GM19328 (cell line): Measurements from ENCODE around the gene ING4.

Source experiments
- ATAC-seq: cut with Tn5 transposase; IDR thresholded peaks from one replicate; pipeline ENCODE4 v1.9.1; 2021; ENCODE audit warnings: mild to moderate bottlenecking, moderate library complexity; ENCODE audit not compliant: unreplicated experiment

The ING4 gene

DNA sequence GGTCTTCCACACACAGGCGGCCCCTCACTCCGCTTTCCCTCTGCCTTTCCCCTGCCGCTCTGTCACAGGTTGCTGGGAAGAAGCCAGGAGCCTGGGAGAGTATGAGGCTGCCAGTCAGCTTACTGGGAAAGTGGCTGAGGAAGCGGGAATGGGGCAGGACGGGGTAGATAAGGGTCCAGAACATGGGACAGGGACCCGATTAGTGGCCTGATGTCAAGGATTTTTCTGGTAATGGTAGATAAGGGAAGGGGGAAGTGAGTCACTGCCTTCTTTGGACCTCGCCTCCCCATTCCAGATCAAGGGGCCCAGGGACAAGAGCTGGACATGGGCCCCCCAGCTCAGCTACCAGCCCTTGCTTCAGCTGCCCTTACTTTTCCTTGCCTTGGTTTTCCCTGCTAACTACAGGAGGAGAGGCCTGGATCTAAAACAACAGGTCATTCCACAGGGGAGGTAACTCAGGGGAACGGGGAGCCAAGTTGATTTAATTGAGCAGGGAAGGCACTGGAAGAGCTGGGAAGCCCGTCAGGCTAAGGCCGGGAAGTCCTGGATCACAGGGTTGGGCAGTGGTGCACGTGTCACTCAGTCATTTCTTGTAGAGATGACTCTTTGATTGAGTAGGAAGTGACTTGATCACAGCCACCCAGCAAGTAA, 23.6 kb downstream of the ING4 start:
- no peak for ATAC-seq

- no peak for ATAC-seq
Observed at GRCh38 chr12:6638305-6638704, 24.6 kb downstream of the ING4 start.

GRCh38 chr12:6635856-6636531, 26.9 kb downstream of the ING4 start, which contains the start of gene LPAR5:
TSS of gene LPAR5 (minus strand) at chr12:6635959. CDS start at chr12:6621248, 14,711 bp downstream.
- no peak for ATAC-seq

DNA sequence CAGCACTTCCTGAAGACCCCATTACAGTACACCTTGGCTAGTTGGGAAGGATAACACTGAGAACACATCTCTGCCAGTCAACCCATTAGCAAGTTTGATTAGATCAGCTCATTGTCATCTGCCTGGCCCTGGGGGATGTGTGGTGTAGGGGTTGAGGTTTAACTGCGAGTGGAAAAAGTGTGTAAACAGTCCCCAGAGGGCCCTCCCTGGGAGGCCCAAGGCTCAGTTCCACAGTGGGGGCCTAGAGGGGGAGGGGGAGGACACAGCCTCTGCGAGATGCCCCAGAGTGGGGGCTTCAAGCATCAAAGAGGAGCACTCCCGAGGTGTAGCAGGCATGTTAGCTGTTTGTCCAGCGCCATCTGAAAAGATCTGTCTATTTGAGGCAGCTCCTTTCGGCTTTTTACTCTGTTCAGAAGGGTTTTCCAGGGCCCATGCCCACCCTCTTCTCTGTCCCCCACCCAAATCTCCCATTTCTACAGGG, 27.5 kb downstream of the ING4 start:
- ATAC-seq = no peak

DNA sequence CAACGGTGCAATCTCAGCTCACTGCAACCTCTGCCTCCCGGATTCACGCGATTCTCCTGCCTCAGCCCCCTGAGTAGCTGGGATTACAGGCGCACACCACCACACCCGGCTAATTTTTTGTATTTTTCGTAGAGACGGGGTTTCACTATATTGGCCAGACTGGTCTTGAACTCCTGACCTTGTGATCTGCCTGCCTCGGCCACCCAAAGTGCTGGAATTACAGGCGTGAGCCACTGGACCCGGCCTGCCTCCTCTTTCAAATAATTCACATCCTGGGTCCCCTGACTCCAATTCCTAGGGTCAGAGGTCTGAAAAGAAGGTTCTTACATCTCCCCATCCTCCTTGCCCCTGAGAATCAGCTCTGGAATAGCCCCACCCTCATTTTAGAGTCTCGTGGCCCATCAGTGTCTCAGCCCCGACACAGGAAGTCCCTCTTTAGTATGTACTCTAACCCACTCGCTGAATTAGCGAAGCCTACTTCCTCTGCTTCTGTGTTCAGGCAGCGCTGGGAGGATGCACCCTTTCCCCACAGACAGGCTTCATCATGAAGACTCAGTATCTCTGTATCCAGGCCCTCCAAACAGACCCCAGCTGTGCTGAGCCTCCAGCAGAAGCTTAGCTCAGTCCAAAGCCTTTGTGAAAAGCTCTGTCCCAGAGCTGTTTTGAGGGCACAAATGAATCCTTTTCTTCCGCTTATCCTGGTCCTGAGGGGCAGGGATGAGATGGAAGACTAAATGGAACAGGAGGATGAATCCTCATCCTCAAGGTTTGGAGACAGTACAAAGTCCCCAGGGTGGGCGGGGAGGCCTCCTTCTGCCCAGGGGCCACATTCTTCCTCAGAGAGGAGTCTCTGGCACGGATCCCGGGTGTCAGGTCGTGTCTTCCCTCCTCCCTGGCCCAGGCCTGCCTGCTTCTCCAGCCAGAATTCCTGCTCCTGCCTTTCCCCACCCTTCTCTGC, 30.6 kb downstream of the ING4 start:
- ATAC-seq = peak; percentile 61

DNA sequence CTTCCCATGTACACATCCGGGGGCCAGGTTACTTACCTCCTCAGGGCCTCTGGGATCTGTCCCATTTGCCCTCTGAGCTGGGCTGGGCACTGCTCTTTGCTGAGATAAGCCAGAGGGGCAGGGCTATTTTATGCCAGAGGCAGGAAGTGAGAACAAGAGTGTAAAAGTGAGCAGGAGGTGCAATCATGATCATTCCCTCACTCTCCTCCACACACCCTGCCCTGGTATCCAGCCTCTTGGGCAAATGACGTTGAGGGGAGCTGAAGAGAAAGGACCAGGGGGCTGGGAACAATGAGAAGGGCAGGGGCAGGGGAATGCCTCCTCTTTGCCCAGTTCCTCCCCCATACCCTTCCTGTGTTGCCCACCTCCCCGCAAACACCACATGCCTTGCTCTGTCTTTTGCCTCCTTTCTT, 31.4 kb downstream of the ING4 start:
- ATAC-seq = no peak

DNA sequence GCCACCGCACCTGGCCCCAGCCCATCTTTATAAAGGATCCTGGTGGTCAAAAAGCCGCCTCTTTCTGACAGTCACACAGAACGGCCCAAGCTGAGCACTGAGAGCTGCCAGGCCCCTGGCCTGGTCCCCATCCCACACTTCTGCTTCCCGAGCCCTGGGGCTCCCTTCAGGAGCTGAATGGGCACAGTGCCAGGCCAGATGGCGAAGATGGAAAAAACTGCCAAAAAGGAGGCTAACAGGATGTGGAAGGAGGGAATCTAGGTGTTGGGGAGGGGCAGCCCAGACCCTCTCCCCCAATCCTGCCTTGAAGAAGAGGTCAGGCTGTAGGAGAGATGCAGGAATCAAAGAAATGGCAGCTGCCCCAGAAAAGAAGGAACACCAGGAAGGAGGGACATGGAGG, 32.2 kb downstream of the ING4 start:
- no peak for ATAC-seq

DNA sequence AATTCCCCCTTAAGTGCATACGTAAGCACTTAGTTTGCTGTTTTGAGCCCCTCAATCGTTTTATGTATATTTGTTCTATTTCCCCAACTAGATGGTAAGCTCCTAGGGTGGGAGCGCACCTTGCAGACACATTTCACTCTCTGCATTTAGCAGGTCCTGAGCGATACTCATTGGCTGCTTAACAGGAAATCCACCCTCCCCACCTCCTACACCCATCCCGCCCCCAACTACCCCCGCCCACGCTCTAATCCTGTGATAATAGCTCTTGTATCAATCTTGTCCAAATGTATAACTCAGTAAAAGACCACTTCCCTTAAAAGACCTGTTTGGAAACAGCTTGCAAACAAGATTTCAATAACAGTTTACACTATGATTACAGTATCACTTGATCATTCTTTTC, 35.3 kb downstream of the ING4 start:
- ATAC-seq = no peak

DNA sequence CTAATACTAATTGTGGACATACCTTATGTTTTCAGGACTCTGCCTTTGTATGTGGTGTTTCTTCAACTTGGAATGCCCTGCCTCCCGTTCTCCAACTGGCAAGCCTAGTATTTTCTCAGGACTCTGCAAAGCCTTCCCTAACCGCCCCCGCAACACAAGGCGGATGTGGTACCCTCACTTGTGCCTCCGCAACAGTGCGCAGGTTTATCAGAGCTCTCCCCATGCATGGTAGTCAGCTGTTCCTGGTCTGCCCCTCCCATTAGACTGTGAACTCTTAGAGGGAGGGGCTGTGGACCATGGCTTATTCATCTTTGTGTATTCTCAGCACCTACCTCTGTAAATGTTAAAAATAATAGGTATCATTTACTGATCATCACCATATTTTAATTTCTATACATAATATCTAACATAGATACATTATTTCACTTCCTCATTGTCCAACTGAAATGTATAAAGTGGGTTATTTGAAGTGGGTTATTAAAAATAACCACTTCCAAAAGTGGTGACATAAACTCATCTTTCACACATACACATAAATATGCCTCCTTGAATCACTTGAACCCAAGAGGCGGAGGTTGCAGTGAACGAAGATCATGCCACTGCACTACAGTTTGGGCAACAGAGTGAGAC, 36.1 kb downstream of the ING4 start:
- no peak for ATAC-seq

DNA sequence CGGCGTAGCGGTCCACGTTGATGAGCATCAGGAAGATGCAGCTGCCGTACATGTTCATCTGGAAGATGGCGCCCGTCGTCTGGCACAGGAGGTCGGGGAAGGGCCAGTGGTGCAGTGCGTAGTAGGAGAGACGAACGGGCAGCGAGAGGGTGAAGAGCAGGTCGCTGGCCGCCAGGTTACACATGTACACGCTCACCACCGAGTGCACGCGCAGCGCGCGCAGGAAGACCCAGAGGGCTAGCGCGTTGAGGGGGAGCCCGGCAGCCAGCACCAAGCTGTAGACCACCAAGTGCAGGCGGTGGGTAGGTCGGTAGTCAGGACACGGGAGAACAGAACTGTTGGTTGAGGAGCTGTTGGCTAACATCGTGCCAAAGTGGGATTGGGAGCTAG, 42.0 kb downstream of the ING4 start:
- ATAC-seq = no peak

GRCh38 chr12:6620137-6620884, 42.6 kb downstream of the ING4 start:
- ATAC-seq = no peak

DNA sequence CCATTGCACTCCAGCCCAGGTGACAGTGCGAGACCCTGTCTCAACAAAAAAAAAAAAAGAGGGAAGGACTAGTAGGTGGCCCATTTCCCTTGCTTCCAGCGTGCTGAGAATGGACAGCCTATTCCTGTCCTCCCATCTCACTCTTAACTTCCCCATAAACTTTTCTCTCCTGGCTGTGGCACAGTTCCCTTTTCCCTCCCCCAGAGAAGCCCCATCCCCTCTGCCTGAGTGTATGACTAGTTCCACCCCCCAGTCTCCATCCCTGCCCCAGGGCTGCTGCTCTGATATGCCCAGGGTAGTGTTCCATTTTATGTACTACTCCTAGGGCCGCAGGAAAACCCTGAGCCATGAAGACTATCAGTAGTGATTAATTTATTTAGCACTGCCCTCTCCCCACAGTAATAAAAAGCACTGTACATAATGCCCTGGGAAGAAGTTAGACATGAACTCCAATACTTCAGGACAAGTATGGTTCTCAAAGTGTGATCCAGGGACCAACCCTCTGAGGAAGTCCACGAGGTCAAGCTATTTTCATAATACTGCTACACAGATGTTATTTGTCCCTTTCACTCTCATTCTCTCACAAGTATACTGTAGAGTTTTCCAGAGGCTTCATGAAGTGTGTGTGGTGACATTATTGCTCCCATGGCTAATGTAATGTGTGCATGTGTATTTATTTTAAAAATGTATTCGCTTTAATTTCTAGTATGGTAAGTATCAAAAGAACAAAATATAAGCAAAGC, 44.3 kb downstream of the ING4 start:
- no peak for ATAC-seq

- ATAC-seq = no peak
Observed at GRCh38 chr12:6615802-6616201, 47.1 kb downstream of the ING4 start.

GRCh38 chr12:6614513-6615172, 48.3 kb downstream of the ING4 start:
- no peak for ATAC-seq

- ATAC-seq = no peak
Observed at GRCh38 chr12:6613776-6614512, 49.0 kb downstream of the ING4 start.

DNA sequence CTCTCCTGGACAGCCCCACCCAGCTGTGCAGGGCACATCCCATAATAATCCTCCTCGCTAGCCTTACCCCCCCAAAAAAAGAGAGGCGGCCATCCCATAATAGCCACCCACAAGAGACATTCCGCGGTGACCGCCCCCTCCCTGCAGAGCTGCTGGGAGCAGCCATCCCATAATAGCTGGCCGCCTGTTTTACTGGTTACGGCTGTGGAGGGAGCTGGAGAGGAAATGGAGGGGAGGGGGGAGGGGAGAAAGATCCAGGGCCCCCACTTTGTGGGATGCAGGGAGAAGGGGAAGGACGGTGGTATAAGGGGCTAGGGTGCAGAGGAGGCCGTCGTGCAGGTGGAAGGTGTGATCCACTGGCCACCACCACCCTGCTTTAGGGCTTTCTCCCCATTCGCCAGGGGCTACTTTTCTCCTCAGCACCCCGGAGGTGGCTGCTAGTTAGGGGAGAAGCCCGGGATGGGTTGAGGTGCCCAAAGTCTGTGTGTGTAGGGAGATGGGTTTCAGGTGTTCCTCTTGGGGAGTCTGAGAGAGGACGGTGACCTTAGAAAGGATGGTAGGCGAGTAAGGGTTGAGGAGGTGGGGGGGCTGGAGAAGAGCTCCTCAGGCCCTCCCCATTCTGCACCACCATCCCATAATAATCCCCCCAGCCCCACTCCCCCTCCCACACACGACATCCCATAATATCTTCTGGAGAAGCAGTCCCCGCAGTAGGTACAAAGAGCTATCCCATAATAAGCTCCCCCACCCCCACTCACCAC, 49.7 kb downstream of the ING4 start:
- no peak for ATAC-seq

- no peak for ATAC-seq
Observed at GRCh38 chr12:6612652-6613014, 50.3 kb downstream of the ING4 start.

DNA sequence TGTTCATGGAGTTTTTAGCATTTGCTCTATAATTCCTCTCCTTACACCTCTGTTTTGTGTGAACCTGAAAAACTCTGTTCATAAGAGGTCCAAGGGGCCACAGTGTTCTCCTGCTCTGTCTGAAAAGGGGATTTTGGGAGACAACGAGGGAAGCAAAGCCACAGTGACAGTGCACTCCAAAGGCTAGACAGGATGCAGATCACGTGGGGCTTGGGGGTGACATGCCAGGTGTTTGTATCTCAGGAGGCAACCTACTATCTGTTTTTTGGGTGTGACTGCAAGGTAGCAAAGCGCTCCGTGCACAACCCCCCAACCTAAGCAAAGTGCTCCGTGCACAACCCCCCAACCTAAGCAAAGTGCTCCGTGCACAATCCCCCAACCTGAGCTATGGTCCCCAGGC, 50.7 kb downstream of the ING4 start:
- no peak for ATAC-seq
